Measurements from ENCODE around the gene CDC42EP4. TPM values are rescaled to one million over a fixed set of nuclear protein-coding genes. Genes with fewer than 3 reads are reported as not detected.

Gene CDC42EP4
- total RNA-seq, 1 donor from 2014 or later: 34.0 TPM

DNA sequence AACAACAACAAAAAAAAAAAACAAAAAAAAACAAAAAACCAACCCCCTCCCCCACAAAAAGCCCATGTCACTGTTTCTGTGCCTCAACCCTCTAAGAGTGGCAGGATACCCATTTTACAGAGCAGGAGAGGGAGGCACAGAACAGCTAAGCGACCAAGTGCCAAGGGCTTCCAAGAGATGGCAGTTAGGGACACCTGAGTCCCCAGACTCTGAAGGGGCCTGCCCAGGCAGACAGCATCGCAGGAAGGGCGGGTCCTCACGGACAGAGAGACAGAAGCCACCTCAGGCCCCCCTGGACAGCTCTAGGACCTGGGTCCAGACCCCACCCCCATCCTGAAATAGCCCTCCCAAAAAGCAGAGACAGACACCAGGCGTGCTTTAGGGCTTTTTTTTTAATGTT is 28.6 kb downstream of the CDC42EP4 start:
- Histone ChIP-seq H3K27me3 (ENCODE audit: low read depth) (no peaks in the 10 kb centered on the region), H3K9me3 (replicated peaks) (no peaks in the 10 kb centered on the region), H3K4me1 (peaks cover 87% of the 10 kb centered on the region), H3K36me3 (peaks cover 58% of the 10 kb centered on the region), H3K4me3 (no peak overlapping the region), H3K27ac (replicated peaks) (peak overlapping the region; percentile 94)
- no peak for DNase-seq
- intact Hi-C loops (cut with micrococcal nuclease): no loop called here
- TF ChIP-seq, protein P1, sequence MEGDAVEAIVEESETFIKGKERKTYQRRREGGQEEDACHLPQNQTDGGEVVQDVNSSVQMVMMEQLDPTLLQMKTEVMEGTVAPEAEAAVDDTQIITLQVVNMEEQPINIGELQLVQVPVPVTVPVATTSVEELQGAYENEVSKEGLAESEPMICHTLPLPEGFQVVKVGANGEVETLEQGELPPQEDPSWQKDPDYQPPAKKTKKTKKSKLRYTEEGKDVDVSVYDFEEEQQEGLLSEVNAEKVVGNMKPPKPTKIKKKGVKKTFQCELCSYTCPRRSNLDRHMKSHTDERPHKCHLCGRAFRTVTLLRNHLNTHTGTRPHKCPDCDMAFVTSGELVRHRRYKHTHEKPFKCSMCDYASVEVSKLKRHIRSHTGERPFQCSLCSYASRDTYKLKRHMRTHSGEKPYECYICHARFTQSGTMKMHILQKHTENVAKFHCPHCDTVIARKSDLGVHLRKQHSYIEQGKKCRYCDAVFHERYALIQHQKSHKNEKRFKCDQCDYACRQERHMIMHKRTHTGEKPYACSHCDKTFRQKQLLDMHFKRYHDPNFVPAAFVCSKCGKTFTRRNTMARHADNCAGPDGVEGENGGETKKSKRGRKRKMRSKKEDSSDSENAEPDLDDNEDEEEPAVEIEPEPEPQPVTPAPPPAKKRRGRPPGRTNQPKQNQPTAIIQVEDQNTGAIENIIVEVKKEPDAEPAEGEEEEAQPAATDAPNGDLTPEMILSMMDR (IDR thresholded peaks at IDR 0.05; ENCODE audit: borderline replicate concordance): no peak

DNA sequence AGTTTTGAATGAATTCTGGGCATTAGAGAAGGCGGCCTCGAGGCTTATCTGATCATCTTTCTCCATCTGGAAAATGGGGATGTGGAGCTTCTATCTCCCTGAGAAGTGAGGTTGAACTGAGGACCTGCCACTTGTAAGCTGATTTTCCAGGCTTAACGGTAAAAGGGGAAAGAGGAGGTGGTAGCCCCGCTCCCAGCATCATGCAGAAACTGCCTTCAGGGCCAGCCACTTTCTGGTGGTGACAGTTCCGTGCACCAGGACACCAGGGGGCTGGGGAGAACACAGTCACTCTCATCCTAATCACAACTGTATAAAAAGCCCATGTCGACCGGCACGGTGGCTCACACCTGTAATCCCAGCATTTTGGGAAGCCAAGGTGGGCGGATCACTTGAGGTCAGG is 29.2 kb downstream of the CDC42EP4 start:
- Histone ChIP-seq H3K27ac (replicated peaks) (peak overlapping the region; percentile 94), H3K4me1 (peaks cover 87% of the 10 kb centered on the region), H3K27me3 (ENCODE audit: low read depth) (no peaks in the 10 kb centered on the region), H3K9me3 (replicated peaks) (no peaks in the 10 kb centered on the region), H3K4me3 (no peak overlapping the region), H3K36me3 (peaks cover 58% of the 10 kb centered on the region)
- DNase-seq: no peak
- intact Hi-C loops (cut with micrococcal nuclease): no loop called here
- TF ChIP-seq, protein P1 (IDR thresholded peaks at IDR 0.05; ENCODE audit: borderline replicate concordance): no peak

DNA sequence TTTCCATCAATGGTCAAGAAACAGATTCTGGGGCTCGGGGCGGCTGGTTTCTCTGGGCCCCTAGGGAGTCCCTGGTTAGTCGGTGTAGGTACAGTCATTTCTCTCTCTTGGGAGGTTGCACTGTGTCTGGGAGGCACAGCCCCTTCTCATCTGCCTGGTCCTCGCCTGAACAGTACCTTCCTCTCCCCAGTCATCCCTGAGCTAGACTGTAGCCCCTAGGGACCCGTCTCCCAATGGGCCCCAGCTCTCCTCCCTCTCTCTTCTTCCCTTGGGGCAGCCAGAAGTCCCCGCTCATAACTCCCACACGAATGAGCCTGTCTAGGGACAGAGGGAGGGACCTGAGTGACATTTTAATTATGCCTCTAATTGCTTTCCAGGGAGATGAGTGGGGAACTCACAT is 29.9 kb downstream of the CDC42EP4 start:
- Histone ChIP-seq H3K4me1 (peaks cover 85% of the 10 kb centered on the region), H3K27ac (replicated peaks) (peak overlapping the region; percentile 94), H3K36me3 (peaks cover 58% of the 10 kb centered on the region), H3K4me3 (no peak overlapping the region), H3K27me3 (ENCODE audit: low read depth) (no peaks in the 10 kb centered on the region), H3K9me3 (replicated peaks) (no peaks in the 10 kb centered on the region)
- intact Hi-C loops (cut with micrococcal nuclease): no loop called here
- DNase-seq: no peak
- TF ChIP-seq, protein P1 (IDR thresholded peaks at IDR 0.05; ENCODE audit: borderline replicate concordance): no peak

DNA sequence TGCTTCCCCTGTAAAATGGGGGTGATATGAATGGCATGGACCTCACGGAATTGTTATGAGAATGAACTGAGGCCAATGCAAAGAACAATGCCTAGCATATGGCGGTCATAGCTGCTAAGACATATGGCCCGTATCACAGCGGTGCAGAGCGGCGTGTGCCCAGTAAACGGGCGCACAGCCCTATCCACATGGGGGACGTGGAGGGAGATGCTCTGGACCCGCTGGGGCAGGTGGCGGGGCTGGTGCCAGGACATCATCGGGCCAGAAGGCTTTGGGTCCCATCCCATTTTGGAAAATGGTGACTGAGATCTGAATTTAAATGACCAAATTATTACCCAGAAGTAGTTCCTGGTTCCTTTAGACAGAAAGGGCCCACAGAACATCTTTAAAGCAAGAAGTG is 31.6 kb downstream of the CDC42EP4 start:
- Histone ChIP-seq H3K9me3 (replicated peaks) (no peaks in the 10 kb centered on the region), H3K4me3 (no peak overlapping the region), H3K36me3 (peaks cover 44% of the 10 kb centered on the region), H3K27me3 (ENCODE audit: low read depth) (no peaks in the 10 kb centered on the region), H3K4me1 (peaks cover 68% of the 10 kb centered on the region), H3K27ac (replicated peaks) (peak overlapping the region; percentile 89)
- TF ChIP-seq, protein P1 (IDR thresholded peaks at IDR 0.05; ENCODE audit: borderline replicate concordance): no peak
- intact Hi-C loops (cut with micrococcal nuclease): no loop called here
- no peak for DNase-seq

DNA sequence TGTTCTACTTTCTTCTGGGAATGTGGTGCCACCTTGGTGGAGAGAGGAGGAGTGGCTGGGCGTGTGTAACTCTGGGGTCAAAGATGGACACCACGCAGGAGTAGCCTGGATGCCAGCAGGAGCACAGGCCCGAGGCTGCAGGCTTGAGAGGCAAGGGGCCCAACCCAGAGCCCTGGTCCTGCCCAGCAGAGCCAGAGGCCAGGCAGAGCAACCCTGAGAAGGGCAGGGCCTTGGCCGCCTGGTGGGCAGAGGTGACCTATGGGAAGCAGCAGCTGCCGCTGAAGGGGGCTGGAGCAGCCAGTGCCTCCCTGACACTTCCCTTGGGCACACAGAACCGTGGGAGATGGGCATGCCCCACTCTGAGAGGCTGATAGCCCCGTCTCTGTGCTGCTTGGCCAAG is 32.1 kb downstream of the CDC42EP4 start:
- TF ChIP-seq, protein P1 (IDR thresholded peaks at IDR 0.05; ENCODE audit: borderline replicate concordance): no peak
- Histone ChIP-seq H3K4me3 (no peak overlapping the region), H3K36me3 (peaks cover 39% of the 10 kb centered on the region), H3K27me3 (ENCODE audit: low read depth) (no peaks in the 10 kb centered on the region), H3K27ac (replicated peaks) (peak overlapping the region; percentile 89), H3K4me1 (peaks cover 63% of the 10 kb centered on the region), H3K9me3 (replicated peaks) (no peaks in the 10 kb centered on the region)
- intact Hi-C loops (cut with micrococcal nuclease): no loop called here
- no peak for DNase-seq
